Upper lobe of left lung (tissue), 4 donors: ENCODE data around the gene KITLG.

Experiments
- CTCF ChIP-seq, 6 experiments: fragments of 450-650 bp in 4 of 6; fragments of 200-600 bp in 2 of 6; sonication (generic) in 2 of 6; IDR thresholded peaks; one replicate each; pipeline ENCODE4 v1.5.1; 2016 to 2019; ENCODE audit warnings: antibody characterized with exemption in 6 of 6
- EP300 ChIP-seq, 4 donors: sonication (generic); formaldehyde crosslinking; IDR thresholded peaks; one replicate each; pipeline ENCODE4 v1.5.1; 2017; ENCODE audit warnings: antibody characterized with exemption in 4 of 4, control low read depth in 2 of 4
- POLR2A ChIP-seq, 4 donors: fragments of 450-650 bp; IDR thresholded peaks; one replicate each; pipeline ENCODE4 v1.5.1; 2016 to 2017; ENCODE audit warnings: antibody characterized with exemption in 4 of 4, mild to moderate bottlenecking in 2 of 4

- TF ChIP-seq CTCF (IDR thresholded peaks at IDR 0.05), result no peak
- no peak for TF ChIP-seq POLR2A (IDR thresholded peaks at IDR 0.05)
- no peak for TF ChIP-seq EP300 (IDR thresholded peaks at IDR 0.05)
Measured at GRCh38 chr12:88590851-88591250, 10.6 kb upstream of the KITLG start.
